Esophagus (tissue), 2 donors: ENCODE measurements around the gene USO1. TPM values are rescaled to one million over a fixed set of nuclear protein-coding genes. Genes with fewer than 3 reads are reported as not detected.
A peak's percentile ranks its signal among the peaks of the same experiment; 100 is the strongest.

ENCODE experiments used
- H3K27ac ChIP-seq, 2 donors: one replicate each; pipeline ENCODE4 v1.5.1; 2013; ENCODE audit warnings: low read depth in 2 of 2, mild to moderate bottlenecking in 2 of 2, inconsistent platforms in 1 of 2, low read length in 1 of 2, moderate library complexity in 1 of 2
- H3K27me3 ChIP-seq, 2 donors: one replicate each; pipeline ENCODE4 v1.6.1; 2013; ENCODE audit warnings: low read length in 2 of 2, control low read depth in 1 of 2, mild to moderate bottlenecking in 1 of 2; ENCODE audit not compliant: insufficient read depth in 2 of 2, control insufficient read depth in 1 of 2
- H3K36me3 ChIP-seq, 2 donors: one replicate each; pipeline ENCODE4 v1.6.1; 2013; ENCODE audit warnings: low read length in 1 of 2; ENCODE audit not compliant: control insufficient read depth in 2 of 2, insufficient read depth in 2 of 2
- H3K4me1 ChIP-seq, 2 donors: one replicate each; pipeline ENCODE4 v1.6.1; 2013; ENCODE audit warnings: low read length in 1 of 2; ENCODE audit not compliant: control insufficient read depth in 2 of 2, insufficient read depth in 2 of 2
- H3K4me3 ChIP-seq, 2 donors: one replicate each; pipeline ENCODE4 v1.5.1; 2013; ENCODE audit warnings: low read length in 2 of 2, mild to moderate bottlenecking in 2 of 2, low read depth in 1 of 2, moderate library complexity in 1 of 2
- H3K9me3 ChIP-seq, 2 donors: one replicate each; pipeline ENCODE4 v1.6.1; 2013; ENCODE audit warnings: mild to moderate bottlenecking in 2 of 2, low read depth in 1 of 2, low read length in 1 of 2, moderate library complexity in 1 of 2; ENCODE audit not compliant: control insufficient read depth in 2 of 2, insufficient read depth in 1 of 2
- WGBS, 2 donors: extraction: QIAGEN DNeasy Blood & Tissue Kit; methylation state at CpG; one replicate each; pipeline ENCODE4 v1.1.7; 2013; 5-methylcytosine and 5-hydroxymethylcytosine counted together
- polyA plus RNA-seq, 2 donors: library from polyadenylated mRNA; stranded (reverse); fragments of 200-250 nt; gene quantifications; one replicate each; pipeline ENCODE4 v1.2.3, GENCODE V29; 2013
- donor health status: healthy with polysubstance abuse.
- donor health status: Bipolar disorder and iron deficiency.

Gene USO1, protein sequence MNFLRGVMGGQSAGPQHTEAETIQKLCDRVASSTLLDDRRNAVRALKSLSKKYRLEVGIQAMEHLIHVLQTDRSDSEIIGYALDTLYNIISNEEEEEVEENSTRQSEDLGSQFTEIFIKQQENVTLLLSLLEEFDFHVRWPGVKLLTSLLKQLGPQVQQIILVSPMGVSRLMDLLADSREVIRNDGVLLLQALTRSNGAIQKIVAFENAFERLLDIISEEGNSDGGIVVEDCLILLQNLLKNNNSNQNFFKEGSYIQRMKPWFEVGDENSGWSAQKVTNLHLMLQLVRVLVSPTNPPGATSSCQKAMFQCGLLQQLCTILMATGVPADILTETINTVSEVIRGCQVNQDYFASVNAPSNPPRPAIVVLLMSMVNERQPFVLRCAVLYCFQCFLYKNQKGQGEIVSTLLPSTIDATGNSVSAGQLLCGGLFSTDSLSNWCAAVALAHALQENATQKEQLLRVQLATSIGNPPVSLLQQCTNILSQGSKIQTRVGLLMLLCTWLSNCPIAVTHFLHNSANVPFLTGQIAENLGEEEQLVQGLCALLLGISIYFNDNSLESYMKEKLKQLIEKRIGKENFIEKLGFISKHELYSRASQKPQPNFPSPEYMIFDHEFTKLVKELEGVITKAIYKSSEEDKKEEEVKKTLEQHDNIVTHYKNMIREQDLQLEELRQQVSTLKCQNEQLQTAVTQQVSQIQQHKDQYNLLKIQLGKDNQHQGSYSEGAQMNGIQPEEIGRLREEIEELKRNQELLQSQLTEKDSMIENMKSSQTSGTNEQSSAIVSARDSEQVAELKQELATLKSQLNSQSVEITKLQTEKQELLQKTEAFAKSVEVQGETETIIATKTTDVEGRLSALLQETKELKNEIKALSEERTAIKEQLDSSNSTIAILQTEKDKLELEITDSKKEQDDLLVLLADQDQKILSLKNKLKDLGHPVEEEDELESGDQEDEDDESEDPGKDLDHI
- 10 to 100 TPM; 33.0 to 33.6 TPM for polyA plus RNA-seq

DNA sequence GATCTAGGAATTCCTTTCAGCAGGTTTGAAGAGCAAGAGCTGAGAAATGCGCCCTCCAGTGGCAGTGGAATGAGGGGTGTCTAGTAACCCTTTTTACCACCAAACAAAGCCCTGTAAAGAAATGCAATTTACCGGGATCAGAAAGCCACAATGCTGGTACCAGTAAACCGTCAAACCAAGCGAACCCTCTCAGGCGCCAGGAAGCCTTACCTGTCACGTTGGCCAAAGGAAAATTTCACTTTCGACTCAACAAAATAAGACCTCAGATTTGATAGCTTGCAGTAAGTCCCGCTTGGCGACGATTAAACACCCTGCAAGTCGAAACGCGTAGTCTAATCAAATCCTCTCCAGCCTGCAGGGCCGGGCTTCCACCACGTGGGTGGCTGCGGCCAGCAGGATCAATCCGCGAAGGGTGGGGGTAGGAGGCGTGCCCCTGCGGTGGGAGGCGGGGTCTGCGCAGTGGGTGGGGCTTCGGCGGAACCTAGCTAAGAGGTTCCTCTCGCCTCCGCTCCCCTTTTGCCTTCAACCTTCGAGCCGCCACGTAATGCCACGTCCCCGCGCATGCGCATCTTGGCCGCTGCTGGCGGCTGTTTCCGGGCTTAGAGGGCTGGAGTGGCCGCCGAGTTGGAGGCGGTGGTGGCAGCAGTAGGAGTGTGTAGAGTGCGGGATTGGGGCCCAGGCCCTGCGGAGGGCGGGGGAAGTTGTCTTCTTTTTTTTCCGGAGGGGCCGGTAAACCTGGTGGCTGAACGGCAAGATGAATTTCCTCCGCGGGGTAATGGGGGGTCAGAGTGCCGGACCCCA, at the start of gene USO1:
USO1 (plus strand) TSS at position 512 of the 801 bp plus-strand sequence; CDS start at position 755, 243 bp downstream.
- no peaks in the 10 kb centered on the region for H3K9me3 ChIP-seq
- peak within 1 kb of the TSS; percentile 98 to 99 for H3K27ac ChIP-seq
- no peaks in the 10 kb centered on the region for H3K27me3 ChIP-seq
- 0 to 1% methylated on average over 44 to 48 of the region's 48 CpGs for WGBS, 2 donors
- peaks cover 0 to 3% of the 10 kb centered on the region in 2 donors for H3K4me1 ChIP-seq
- peak within 1 kb of the TSS; percentile 92 to 93 for H3K4me3 ChIP-seq
- no peaks in the 10 kb centered on the region for H3K36me3 ChIP-seq

DNA sequence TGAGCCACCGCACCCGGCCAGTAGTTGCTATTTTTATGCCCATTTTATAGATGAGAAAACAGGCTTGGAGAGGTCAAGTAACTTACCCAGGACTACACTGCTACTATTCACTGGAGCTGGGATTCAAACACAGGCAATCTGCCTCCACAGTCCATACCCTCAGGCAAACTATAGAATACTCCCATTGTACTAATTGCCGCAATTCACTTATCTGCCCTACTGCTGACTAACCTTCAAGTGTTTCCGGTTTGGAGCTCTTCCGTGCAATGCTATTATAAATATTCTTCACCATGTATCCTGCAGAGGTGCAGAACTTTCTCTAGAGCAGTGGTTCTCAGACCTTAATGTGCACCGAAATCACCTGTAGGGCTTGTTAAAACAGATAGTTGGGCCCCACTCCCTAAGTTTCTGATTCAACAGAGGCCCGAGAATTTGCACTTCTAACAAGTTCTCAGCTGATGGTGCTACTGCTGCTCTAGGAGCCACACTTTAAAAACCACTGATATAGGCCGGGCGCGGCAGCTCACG, 49.3 kb upstream of the USO1 start:
- WGBS, 2 donors = 92 to 95% methylated on average over 11 of the region's 11 CpGs
- no peaks in the 10 kb centered on the region for H3K36me3 ChIP-seq
- H3K9me3 ChIP-seq = no peaks in the 10 kb centered on the region
- no peaks in the 10 kb centered on the region for H3K27me3 ChIP-seq
- no peak overlapping the region for H3K27ac ChIP-seq
- no peaks in the 10 kb centered on the region for H3K4me1 ChIP-seq
- H3K4me3 ChIP-seq = no peak overlapping the region

DNA sequence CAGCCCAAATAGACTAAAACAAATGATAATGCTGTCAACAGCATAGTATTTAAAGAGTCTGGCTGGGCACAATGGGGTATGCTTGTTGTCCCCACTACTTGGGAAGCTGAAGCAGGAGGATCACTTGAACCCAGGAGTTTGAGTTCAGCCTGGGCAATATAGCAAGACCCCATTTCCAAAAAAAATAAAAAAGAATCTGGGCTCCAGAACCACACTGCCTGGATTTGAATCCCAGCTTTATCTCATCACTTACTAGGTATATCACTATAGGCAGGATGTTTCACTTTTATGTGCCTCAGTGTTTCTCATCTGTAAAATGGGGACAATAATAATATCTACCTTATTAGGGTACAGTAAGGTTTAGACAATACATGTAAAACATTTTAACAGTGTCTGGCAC, 45.9 kb upstream of the USO1 start:
- no peaks in the 10 kb centered on the region for H3K4me1 ChIP-seq
- H3K4me3 ChIP-seq = no peak overlapping the region
- no peaks in the 10 kb centered on the region for H3K9me3 ChIP-seq
- no peaks in the 10 kb centered on the region for H3K27me3 ChIP-seq
- H3K36me3 ChIP-seq = no peaks in the 10 kb centered on the region
- H3K27ac ChIP-seq = no peak overlapping the region

DNA sequence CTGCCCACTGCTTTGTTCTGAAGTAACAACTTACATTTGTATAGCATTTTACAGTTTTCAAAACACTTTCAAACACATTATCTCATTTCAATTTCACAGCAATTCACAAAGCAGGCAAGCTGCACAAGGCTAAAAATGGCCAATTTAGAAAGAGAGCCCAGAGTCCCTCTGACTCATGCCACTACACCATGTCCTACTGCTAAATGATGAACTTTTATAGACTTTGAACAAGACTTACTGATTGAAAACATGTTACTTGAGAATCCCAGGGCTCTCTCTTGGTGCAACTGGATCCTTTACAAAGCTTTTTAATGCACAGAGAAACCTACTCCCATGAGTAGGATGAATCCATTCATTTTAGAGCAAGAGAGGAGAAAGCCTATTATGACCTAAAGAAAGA, 45.4 kb upstream of the USO1 start:
- Histone ChIP-seq H3K27me3 (no peaks in the 10 kb centered on the region), H3K4me1 (no peaks in the 10 kb centered on the region), H3K4me3 (no peak overlapping the region), H3K9me3 (no peaks in the 10 kb centered on the region), H3K27ac (no peak overlapping the region), H3K36me3 (no peaks in the 10 kb centered on the region)

DNA sequence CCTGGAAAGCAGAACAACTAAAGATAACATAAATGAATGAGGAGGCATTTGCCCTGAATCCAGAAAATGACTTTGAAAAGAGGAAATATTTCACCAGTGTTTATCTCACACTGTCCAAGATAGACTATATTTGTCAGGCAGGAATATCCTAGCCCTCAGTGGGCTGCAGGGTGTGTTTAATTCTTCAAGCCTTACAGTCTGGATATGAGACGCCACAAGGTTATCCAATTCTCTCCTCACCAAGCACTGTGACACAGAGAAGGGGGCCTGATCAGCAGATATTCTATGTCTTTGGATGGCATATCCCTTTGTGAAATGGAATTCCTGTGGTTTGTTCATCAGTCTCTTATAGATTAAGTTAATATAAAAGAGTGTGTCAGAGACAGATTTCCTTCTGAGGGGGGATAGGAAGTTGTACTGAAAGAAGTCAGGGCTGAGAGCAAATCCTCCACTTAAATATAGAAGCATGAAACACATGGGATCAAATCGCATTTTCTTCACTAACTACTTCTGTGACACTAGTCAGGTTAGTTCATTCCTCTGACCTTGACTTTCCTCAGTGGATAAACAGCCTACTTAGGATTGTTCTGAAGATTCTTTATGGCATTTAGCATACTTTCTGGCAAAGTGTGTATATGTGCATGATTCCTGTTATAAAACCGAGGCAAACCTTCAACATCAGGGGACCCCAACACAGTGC, 44.4 kb upstream of the USO1 start:
- Histone ChIP-seq H3K4me3 (no peak overlapping the region), H3K36me3 (no peaks in the 10 kb centered on the region), H3K4me1 (no peaks in the 10 kb centered on the region), H3K9me3 (no peaks in the 10 kb centered on the region), H3K27ac (no peak overlapping the region), H3K27me3 (no peaks in the 10 kb centered on the region)
- WGBS, 2 donors = 87 to 88% methylated on average over 3 of the region's 3 CpGs

DNA sequence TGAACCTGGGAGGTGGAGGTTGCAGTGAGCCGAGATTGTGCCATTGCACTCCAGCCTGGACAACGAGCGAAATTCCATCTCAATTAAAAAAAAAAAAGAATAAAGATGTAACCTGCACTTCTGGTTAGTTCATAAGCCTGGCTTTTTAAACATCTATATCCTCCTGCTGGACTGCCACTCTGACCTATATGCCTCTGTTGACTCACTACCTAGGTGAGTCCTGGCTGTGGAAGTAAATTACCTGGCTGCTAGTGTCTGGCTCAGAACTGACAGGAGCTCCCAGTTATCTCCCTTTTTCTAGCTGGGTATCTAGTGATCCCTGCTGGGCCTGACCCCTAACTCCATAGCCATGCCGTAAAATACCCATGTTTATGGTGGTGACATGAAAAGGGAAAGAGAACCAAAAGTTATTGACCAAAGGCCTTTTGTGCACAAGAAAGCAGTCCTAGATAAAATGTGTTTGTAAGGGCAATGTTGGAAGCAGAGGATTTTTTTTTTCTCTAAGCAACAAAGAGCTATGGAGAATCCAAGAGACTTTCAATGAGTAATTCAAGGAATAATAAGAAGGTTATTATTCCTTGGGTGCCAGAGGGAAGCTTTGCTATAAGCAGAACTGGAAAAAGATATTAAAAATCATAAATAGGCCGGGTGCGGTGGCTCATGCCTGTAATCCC, 40.8 kb upstream of the USO1 start:
- Histone ChIP-seq H3K4me3 (no peak overlapping the region), H3K27ac (no peak overlapping the region), H3K27me3 (no peaks in the 10 kb centered on the region), H3K4me1 (no peaks in the 10 kb centered on the region), H3K36me3 (no peaks in the 10 kb centered on the region), H3K9me3 (no peaks in the 10 kb centered on the region)
- 94 to 96% methylated on average over 6 of the region's 6 CpGs for WGBS, 2 donors

DNA sequence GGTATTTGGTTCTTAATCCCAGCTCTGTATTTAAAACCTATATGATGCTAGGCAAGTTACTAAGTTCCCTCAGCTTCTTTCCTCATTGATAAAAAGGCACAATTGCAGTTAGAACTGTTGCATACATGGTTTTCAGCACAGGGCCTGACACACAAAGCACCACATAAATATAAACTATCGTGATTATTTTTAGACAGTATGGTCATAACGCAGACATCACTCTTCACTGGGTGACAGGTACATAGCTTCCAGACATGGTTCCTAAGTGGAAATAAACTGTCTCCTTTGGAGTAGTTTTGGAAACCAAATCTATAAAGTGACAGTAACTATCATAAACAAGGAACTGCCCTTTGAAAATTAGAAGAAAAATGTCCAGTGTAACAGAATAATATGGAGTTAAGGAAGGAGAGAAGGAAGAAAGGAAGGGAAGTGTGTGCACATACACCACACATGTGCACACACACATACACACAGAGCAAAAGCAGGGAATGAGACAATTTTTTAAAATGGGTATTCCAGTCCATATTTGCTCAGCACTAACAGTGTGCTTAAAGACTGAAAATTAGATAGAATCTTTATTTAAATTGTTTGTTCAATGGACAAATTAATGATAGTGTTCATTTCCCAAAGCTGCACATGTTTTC, 38.7 kb upstream of the USO1 start:
- Histone ChIP-seq H3K4me1 (no peaks in the 10 kb centered on the region), H3K27ac (no peak overlapping the region), H3K9me3 (no peaks in the 10 kb centered on the region), H3K27me3 (no peaks in the 10 kb centered on the region), H3K4me3 (no peak overlapping the region), H3K36me3 (no peaks in the 10 kb centered on the region)
- WGBS, 2 donors = 61 to 72% methylated on average over 2 of the region's 2 CpGs

DNA sequence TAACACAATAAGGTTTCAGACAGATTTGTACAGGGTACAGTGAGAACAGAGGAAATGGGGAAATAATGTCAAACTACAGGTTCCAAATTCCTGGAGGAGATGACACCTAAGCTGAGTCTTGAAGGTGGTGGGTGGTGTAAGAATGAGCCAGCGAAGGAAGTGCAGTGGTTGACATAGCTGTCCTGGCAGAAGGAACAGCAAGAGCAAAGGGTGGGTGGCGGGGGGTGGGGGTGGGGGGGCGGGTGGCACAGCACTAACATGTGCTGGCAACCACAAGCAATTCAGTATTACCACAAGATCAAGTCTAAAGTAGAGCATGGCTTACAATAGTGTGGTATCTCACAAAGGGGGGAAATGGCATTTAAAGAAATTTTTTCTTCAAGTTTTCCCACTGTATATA, 38.0 kb upstream of the USO1 start:
- H3K36me3 ChIP-seq = no peaks in the 10 kb centered on the region
- no peak overlapping the region for H3K27ac ChIP-seq
- no peaks in the 10 kb centered on the region for H3K4me1 ChIP-seq
- H3K4me3 ChIP-seq = no peak overlapping the region
- no peaks in the 10 kb centered on the region for H3K9me3 ChIP-seq
- 72% methylated on average over 3 of the region's 3 CpGs for WGBS, 2 donors
- no peaks in the 10 kb centered on the region for H3K27me3 ChIP-seq
